Keratinocyte (primary cell): ENCODE measurements around the gene MCRIP2. TPM values are rescaled to one million over a fixed set of nuclear protein-coding genes. Genes with fewer than 3 reads are reported as not detected.

Source experiments
- DNase-seq: peaks from one replicate; pipeline ENCODE4 v3.0.0-alpha.2; 2011; ENCODE audit warnings: low read depth, missing footprints, low spot score
- FAIRE-seq: peaks from 2 replicates; lab custom pipeline; 2011; peaks lifted over from hg19 to GRCh38; lab: Jason Lieb, UNC
- H2AFZ ChIP-seq: 2 replicates; pipeline ENCODE4 v1.6.0; 2012; ENCODE audit warnings: low read length, control low read depth, inconsistent platforms; ENCODE audit not compliant: control insufficient read depth
- H3K27ac ChIP-seq: 2 replicates; pipeline ENCODE4 v1.5.1; 2011; ENCODE audit warnings: low read length; ENCODE audit not compliant: control insufficient read depth, insufficient read depth
- H3K27me3 ChIP-seq: 3 replicates; pipeline ENCODE4 v1.6.0; 2011; ENCODE audit warnings: low read length; ENCODE audit not compliant: control insufficient read depth, insufficient read depth; ENCODE audit errors: extremely low read depth
- H3K36me3 ChIP-seq, 2 experiments: 2 replicates in 1 of 2; 3 replicates in 1 of 2; pipeline ENCODE4 v1.5.1; 2011; ENCODE audit warnings: low read length in 2 of 2, mild to moderate bottlenecking in 1 of 2; ENCODE audit not compliant: control insufficient read depth in 2 of 2, insufficient read depth in 2 of 2; ENCODE audit errors: extremely low read depth in 1 of 2
- H3K4me1 ChIP-seq: 3 replicates; pipeline ENCODE4 v1.5.1; 2011; ENCODE audit warnings: low read length; ENCODE audit not compliant: control insufficient read depth, insufficient read depth; ENCODE audit errors: extremely low read depth
- H3K4me2 ChIP-seq: 3 replicates; pipeline ENCODE4 v1.6.0; 2011; ENCODE audit warnings: low read depth, low read length; ENCODE audit not compliant: control insufficient read depth, insufficient read depth; ENCODE audit errors: extremely low read depth
- H3K4me3 ChIP-seq, 3 experiments: fragments of 200-600 bp in 1 of 3; sonication (generic) in 1 of 3; 2 replicates in 2 of 3; 3 replicates in 1 of 3; pipeline ENCODE4 v1.5.1; 2011 to 2016; ENCODE audit warnings: low read length in 3 of 3, mild to moderate bottlenecking in 3 of 3, control low read depth in 2 of 3, inconsistent platforms in 1 of 3, low read depth in 1 of 3, mixed read lengths in 1 of 3, mixed run types in 1 of 3, moderate library complexity in 1 of 3; ENCODE audit not compliant: control insufficient read depth in 2 of 3, insufficient read depth in 2 of 3; ENCODE audit errors: extremely low read depth in 1 of 3
- H3K79me2 ChIP-seq: 2 replicates; pipeline ENCODE4 v1.6.0; 2012; ENCODE audit warnings: low read length; ENCODE audit not compliant: control insufficient read depth, insufficient read depth
- H3K9ac ChIP-seq: 3 replicates; pipeline ENCODE4 v1.6.0; 2011; ENCODE audit warnings: low read length; ENCODE audit not compliant: control insufficient read depth, insufficient read depth; ENCODE audit errors: extremely low read depth
- H3K9me1 ChIP-seq: 3 replicates; pipeline ENCODE4 v1.6.0; 2011; ENCODE audit warnings: low read length; ENCODE audit not compliant: control insufficient read depth, insufficient read depth; ENCODE audit errors: extremely low read depth
- H3K9me3 ChIP-seq: 2 replicates; pipeline ENCODE4 v1.5.1; 2012; ENCODE audit warnings: low read depth, low read length; ENCODE audit not compliant: control insufficient read depth
- H4K20me1 ChIP-seq: 3 replicates; pipeline ENCODE4 v1.6.0; 2011; ENCODE audit warnings: low read length; ENCODE audit not compliant: control insufficient read depth, insufficient read depth; ENCODE audit errors: extremely low read depth
- EZH2 ChIP-seq: IDR thresholded peaks from one replicate; pipeline ENCODE4 v1.6.1; 2012; ENCODE audit warnings: inconsistent platforms, mild to moderate bottlenecking, low read length, moderate library complexity
- dilution Hi-C: fragments of 300-500 bp; cut with MboI; formaldehyde crosslinking; loops from one replicate; pipeline ENCODE4 v1.7.0; 2020; ENCODE audit warnings: low sequenced_read_pairs; ENCODE audit not compliant: extremely low pct_ligation_motif_present
- polyA plus RNA-seq, 5 experiments: library from polyadenylated mRNA; depleted of rRNA in 3 of 5; stranded (reverse) in 3 of 5; stranded (forward) in 1 of 5; unstranded in 1 of 5; fragments of >200 nt; gene quantifications; 1 replicate in 1 of 5; 2 replicates in 3 of 5; 3 replicates in 1 of 5; pipeline versions ENCODE4 v1.2.1 to v1.2.3, GENCODE V29; 2011 to 2012; ENCODE audit warnings: missing spikeins in 2 of 5, low read depth in 1 of 5, low replicate concordance in 1 of 5
- TF ChIP-seq, protein P1 (sequence below), 3 experiments: IDR thresholded peaks in 1 of 3; conservative IDR thresholded peaks in 1 of 3; optimal IDR thresholded peaks in 1 of 3; 2 replicates in 2 of 3; 3 replicates in 1 of 3; pipeline versions ENCODE3 to v1.5.1; 2011; ENCODE audit warnings: low read length in 3 of 3, mild to moderate bottlenecking in 3 of 3, moderate library complexity in 2 of 3, control low read depth in 1 of 3, inconsistent platforms in 1 of 3; ENCODE audit not compliant: insufficient read depth in 2 of 3; ENCODE audit errors: extremely low read depth in 1 of 3

MCRIP2 gene
- polyA plus RNA-seq, 1 donor (not counting 4 experiments of a cell fraction or from before 2014, with no cell fraction given), result 8.1 TPM

DNA sequence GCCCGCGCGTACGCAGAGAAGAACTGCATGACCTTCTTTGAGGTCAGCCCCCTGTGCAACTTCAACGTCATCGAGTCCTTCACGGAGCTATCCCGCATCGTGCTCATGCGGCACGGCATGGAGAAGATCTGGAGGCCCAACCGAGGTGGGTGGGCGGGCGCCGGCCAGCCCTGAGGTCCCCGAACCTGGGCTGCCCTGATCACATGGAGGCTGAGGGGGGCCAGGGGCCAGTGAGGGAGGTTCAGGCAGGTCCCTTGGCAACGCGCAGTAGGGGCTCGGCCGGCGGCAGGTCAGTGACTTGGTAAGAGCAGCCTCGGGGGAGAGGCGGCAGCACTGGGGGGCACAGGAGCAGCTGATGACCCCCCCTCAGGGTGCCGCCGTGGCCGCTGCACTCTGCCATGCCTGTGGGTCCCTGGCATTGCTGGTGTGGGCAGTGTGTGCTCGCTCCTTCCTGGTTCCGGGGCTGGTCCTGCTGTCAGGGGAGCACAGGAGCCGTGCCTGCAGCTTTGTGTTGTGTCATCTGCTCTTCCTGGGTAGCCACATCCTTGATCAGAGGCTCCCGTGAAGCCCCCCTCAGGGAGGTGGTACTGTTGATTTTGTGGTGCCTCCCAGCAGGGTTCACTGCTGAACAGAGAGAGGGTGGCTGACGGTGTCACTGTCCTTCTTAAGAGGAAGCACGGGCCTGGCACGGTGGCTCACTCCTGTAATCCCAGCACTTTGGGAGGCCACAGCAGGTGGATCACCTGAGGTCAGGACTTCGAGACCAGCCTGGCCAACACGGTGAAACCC, 15.5 kb upstream of the MCRIP2 start:
- FAIRE-seq, result no peak

DNA sequence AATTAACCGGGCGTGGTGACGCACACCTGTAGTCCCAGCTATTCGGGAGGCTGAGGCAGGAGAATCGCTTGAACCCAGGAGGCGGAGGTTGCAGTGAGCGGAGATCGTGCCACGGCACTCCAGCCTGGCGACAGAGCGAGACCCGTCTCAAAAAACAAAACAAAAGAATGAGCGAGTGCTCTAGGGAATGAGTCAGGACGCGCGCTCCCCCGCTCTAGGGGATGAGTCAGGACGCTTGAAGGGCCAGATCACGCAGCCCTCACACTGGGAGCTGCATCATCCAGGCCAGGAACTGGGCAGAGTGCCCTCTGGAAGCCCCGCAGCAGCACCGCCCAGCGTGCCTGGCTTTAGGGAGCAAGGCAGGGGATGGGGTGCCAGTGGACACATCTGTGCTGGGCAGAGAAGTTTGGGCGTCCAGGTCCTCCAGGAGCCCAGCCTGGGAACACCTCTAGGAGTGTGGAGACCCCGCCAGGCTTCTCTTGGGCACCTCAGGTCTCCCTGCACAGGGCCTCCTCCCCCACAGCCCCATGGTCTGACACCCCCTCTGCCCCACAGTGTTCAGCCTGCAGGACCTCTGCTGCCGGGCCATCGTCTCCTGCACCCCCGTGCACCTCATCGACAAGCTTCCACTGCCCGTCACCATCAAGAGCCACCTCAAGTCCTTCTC, 14.7 kb upstream of the MCRIP2 start:
- Histone ChIP-seq H3K79me2 (no peaks in the 10 kb centered on the region), H3K27ac (peak overlapping the region; percentile 49), H3K4me3 (no peak overlapping the region), H3K9me1 (no peaks in the 10 kb centered on the region), H2AFZ (no peak overlapping the region), H3K9me3 (no peaks in the 10 kb centered on the region), H3K4me1 (peaks cover 20% of the 10 kb centered on the region), H3K4me2 (peak overlapping the region; percentile 10), H3K9ac (no peak overlapping the region), H4K20me1 (peaks cover 2% of the 10 kb centered on the region), H3K27me3 (no peaks in the 10 kb centered on the region), H3K36me3 (peaks cover 2 to 3% of the 10 kb centered on the region in 2 experiments)
- TF ChIP-seq, protein P1, sequence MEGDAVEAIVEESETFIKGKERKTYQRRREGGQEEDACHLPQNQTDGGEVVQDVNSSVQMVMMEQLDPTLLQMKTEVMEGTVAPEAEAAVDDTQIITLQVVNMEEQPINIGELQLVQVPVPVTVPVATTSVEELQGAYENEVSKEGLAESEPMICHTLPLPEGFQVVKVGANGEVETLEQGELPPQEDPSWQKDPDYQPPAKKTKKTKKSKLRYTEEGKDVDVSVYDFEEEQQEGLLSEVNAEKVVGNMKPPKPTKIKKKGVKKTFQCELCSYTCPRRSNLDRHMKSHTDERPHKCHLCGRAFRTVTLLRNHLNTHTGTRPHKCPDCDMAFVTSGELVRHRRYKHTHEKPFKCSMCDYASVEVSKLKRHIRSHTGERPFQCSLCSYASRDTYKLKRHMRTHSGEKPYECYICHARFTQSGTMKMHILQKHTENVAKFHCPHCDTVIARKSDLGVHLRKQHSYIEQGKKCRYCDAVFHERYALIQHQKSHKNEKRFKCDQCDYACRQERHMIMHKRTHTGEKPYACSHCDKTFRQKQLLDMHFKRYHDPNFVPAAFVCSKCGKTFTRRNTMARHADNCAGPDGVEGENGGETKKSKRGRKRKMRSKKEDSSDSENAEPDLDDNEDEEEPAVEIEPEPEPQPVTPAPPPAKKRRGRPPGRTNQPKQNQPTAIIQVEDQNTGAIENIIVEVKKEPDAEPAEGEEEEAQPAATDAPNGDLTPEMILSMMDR (optimal IDR thresholded peaks at IDR 0.05 in 1 of 3, IDR thresholded peaks at IDR 0.05 in 1 of 3, conservative IDR thresholded peaks at IDR 0.05 in 1 of 3; ENCODE audit: extremely low read depth in 1 of 3, insufficient read depth in 2 of 3, low read length in 3 of 3), result no peak
- TF ChIP-seq EZH2, result no peak
- FAIRE-seq, result peak; percentile 13
- DNase-seq, result peak; percentile 52
- dilution Hi-C loops, result no loop called here

More for the DNA sequence above, 15.5 kb upstream of the MCRIP2 start:
- Histone ChIP-seq H3K27me3 (peaks cover 6% of the 10 kb centered on the region), H3K27ac (peak overlapping the region; percentile 49), H3K9me3 (no peaks in the 10 kb centered on the region), H2AFZ (no peak overlapping the region), H3K4me2 (no peak overlapping the region), H4K20me1 (peaks cover 7% of the 10 kb centered on the region), H3K36me3 (peaks cover 2 to 3% of the 10 kb centered on the region in 2 experiments), H3K79me2 (no peaks in the 10 kb centered on the region), H3K4me3 (no peak overlapping the region), H3K9me1 (no peaks in the 10 kb centered on the region), H3K4me1 (peaks cover 28% of the 10 kb centered on the region), H3K9ac (no peak overlapping the region)
- no peak for TF ChIP-seq EZH2
- TF ChIP-seq, protein P1 (optimal IDR thresholded peaks at IDR 0.05 in 1 of 3, IDR thresholded peaks at IDR 0.05 in 1 of 3, conservative IDR thresholded peaks at IDR 0.05 in 1 of 3; ENCODE audit: extremely low read depth in 1 of 3, insufficient read depth in 2 of 3, low read length in 3 of 3), result no peak
- no peak for DNase-seq
- dilution Hi-C loops, result no loop called here
